Measurements from ENCODE around the gene BCAR1. TPM values are rescaled to one million over a fixed set of nuclear protein-coding genes. Genes with fewer than 3 reads are reported as not detected.
A peak's percentile ranks its signal among the peaks of the same experiment; 100 is the strongest.

Gene BCAR1
- total and polyA plus RNA-seq, 2 experiments from 2014 or later, result 37.9 to 140 TPM

DNA sequence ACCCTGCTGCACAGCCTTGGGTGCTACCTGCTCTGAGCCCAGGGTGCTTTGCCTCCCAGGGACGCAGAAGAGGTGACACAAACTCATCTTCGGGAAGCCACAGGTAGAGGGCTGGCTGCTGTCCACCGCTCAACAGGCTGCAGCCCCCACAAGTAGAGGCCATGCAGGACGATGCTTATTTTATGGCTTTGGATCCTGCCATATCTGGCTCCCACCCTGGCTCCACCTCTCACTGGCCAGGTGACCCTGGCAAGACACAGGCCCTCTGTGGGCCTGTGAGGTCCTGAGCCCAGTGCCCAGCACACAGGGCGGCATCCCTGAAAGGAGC, 11.3 kb upstream of the BCAR1 start:
- no peaks in the 10 kb centered on the region for H3K9me3 Mint-ChIP-seq
- peaks cover 41% of the 10 kb centered on the region for H4K20me1 ChIP-seq (replicated peaks; ENCODE audit: insufficient read depth)
- TF ChIP-seq POLR2AphosphoS5 (IDR thresholded peaks at IDR 0.05; ENCODE audit: low read depth) (no peak), CREB1 (CRISPR knock-in tag; IDR thresholded peaks at IDR 0.05; ENCODE audit: low read depth) (no peak), EZH2 (IDR thresholded peaks at IDR 0.05; ENCODE audit: low read depth, unreplicated experiment) (no peak), NANOG (IDR thresholded peaks at IDR 0.05; ENCODE audit: borderline replicate concordance) (no peak), ZNF114 (CRISPR knock-in tag; IDR thresholded peaks at IDR 0.05) (no peak), EZH2phosphoT487 (IDR thresholded peaks at IDR 0.05; ENCODE audit: unreplicated experiment) (no peak), JUNB (IDR thresholded peaks at IDR 0.05; ENCODE audit: unreplicated experiment) (no peak), ZNF462 (CRISPR knock-in tag; IDR thresholded peaks at IDR 0.05) (no peak), ZNF331 (CRISPR knock-in tag; IDR thresholded peaks at IDR 0.05; ENCODE audit: low read depth) (no peak), STAT1 (IDR thresholded peaks at IDR 0.05; ENCODE audit: unreplicated experiment) (no peak)
- TF ChIP-seq, protein P1, sequence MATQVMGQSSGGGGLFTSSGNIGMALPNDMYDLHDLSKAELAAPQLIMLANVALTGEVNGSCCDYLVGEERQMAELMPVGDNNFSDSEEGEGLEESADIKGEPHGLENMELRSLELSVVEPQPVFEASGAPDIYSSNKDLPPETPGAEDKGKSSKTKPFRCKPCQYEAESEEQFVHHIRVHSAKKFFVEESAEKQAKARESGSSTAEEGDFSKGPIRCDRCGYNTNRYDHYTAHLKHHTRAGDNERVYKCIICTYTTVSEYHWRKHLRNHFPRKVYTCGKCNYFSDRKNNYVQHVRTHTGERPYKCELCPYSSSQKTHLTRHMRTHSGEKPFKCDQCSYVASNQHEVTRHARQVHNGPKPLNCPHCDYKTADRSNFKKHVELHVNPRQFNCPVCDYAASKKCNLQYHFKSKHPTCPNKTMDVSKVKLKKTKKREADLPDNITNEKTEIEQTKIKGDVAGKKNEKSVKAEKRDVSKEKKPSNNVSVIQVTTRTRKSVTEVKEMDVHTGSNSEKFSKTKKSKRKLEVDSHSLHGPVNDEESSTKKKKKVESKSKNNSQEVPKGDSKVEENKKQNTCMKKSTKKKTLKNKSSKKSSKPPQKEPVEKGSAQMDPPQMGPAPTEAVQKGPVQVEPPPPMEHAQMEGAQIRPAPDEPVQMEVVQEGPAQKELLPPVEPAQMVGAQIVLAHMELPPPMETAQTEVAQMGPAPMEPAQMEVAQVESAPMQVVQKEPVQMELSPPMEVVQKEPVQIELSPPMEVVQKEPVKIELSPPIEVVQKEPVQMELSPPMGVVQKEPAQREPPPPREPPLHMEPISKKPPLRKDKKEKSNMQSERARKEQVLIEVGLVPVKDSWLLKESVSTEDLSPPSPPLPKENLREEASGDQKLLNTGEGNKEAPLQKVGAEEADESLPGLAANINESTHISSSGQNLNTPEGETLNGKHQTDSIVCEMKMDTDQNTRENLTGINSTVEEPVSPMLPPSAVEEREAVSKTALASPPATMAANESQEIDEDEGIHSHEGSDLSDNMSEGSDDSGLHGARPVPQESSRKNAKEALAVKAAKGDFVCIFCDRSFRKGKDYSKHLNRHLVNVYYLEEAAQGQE (IDR thresholded peaks at IDR 0.05; ENCODE audit: unreplicated experiment), result no peak
- TF ChIP-seq, protein P2, sequence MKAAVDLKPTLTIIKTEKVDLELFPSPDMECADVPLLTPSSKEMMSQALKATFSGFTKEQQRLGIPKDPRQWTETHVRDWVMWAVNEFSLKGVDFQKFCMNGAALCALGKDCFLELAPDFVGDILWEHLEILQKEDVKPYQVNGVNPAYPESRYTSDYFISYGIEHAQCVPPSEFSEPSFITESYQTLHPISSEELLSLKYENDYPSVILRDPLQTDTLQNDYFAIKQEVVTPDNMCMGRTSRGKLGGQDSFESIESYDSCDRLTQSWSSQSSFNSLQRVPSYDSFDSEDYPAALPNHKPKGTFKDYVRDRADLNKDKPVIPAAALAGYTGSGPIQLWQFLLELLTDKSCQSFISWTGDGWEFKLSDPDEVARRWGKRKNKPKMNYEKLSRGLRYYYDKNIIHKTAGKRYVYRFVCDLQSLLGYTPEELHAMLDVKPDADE (IDR thresholded peaks at IDR 0.05), result no peak
- TF ChIP-seq, protein P3, sequence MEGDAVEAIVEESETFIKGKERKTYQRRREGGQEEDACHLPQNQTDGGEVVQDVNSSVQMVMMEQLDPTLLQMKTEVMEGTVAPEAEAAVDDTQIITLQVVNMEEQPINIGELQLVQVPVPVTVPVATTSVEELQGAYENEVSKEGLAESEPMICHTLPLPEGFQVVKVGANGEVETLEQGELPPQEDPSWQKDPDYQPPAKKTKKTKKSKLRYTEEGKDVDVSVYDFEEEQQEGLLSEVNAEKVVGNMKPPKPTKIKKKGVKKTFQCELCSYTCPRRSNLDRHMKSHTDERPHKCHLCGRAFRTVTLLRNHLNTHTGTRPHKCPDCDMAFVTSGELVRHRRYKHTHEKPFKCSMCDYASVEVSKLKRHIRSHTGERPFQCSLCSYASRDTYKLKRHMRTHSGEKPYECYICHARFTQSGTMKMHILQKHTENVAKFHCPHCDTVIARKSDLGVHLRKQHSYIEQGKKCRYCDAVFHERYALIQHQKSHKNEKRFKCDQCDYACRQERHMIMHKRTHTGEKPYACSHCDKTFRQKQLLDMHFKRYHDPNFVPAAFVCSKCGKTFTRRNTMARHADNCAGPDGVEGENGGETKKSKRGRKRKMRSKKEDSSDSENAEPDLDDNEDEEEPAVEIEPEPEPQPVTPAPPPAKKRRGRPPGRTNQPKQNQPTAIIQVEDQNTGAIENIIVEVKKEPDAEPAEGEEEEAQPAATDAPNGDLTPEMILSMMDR (conservative IDR thresholded peaks at IDR 0.05; ENCODE audit: low read depth in 2 of 2), result no peak

More for the DNA sequence above, 11.3 kb upstream of the BCAR1 start:
- ATAC-seq (no peak), DNase-seq (ENCODE audit: low spot score) (no peak)
- H3F3A ChIP-seq (replicated peaks; ENCODE audit: low read depth), result 0 out of 2 replicates have a peak, but pooled peaks cover 7% of the 10 kb centered on the region
- peaks cover 14% of the 10 kb centered on the region; the same call in 2 of the 3 replicates for H3K36me3 Mint-ChIP-seq (ENCODE audit: low read depth)
- no peak overlapping the region for H3K4me2 ChIP-seq
- peak overlapping the region; percentile 36; the same call in 1 of the 2 replicates for H3K27ac Mint-ChIP-seq
- peaks cover 78% of the 10 kb centered on the region for H3K79me2 ChIP-seq (replicated peaks; ENCODE audit: insufficient read depth)
- H3K27me3 ChIP-seq (ENCODE audit: insufficient read depth), result no peaks in the 10 kb centered on the region
- 0 out of 2 replicates have a peak overlapping the region, but pooled peaks have one; percentile 39 for H3K27ac ChIP-seq (ENCODE audit: low read depth)
- H3K4me3 Mint-ChIP-seq, result peak overlapping the region; percentile 10; the same call in 1 of the 3 replicates
- H2AFZ ChIP-seq, result no peak overlapping the region
- H3K9me2 ChIP-seq (ENCODE audit: insufficient read depth), result no peaks in the 10 kb centered on the region
- H3K4me3 ChIP-seq, result no peak overlapping the region
- peaks cover 17% of the 10 kb centered on the region for H3K27me3 Mint-ChIP-seq (ENCODE audit: insufficient read depth, low read depth, poor library complexity)
- H3K4me1 Mint-ChIP-seq, result peaks cover 55% of the 10 kb centered on the region
- peaks cover 43% of the 10 kb centered on the region for H3K4me1 ChIP-seq (ENCODE audit: insufficient read depth)
- H3K36me3 ChIP-seq (ENCODE audit: insufficient read depth), result no peaks in the 10 kb centered on the region
